Parathyroid adenoma (tissue), 2 donors: ENCODE results near the gene RNU6-1.

ENCODE experiments used
- H2AFZ ChIP-seq: fragments of 300-600 bp; sonication (generic); one replicate; pipeline ENCODE4 v1.7.0; 2017; ENCODE audit warnings: antibody characterized with exemption, mild to moderate bottlenecking
- H3K27ac ChIP-seq: fragments of 300-600 bp; sonication (generic); one replicate; pipeline ENCODE4 v1.7.0; 2017
- H3K27me3 ChIP-seq: fragments of 300-600 bp; sonication (generic); one replicate; pipeline ENCODE4 v1.7.0; 2017; ENCODE audit warnings: low read length; ENCODE audit not compliant: control insufficient read depth, insufficient read depth
- H3K36me3 ChIP-seq: fragments of 300-600 bp; sonication (generic); one replicate; pipeline ENCODE4 v1.7.0; 2017; ENCODE audit warnings: low read length; ENCODE audit not compliant: control insufficient read depth, insufficient read depth
- H3K4me1 ChIP-seq: fragments of 300-600 bp; sonication (generic); one replicate; pipeline ENCODE4 v1.7.0; 2017; ENCODE audit warnings: control low read depth
- H3K4me2 ChIP-seq: fragments of 300-600 bp; sonication (generic); one replicate; pipeline ENCODE4 v1.7.0; 2017; ENCODE audit warnings: low read length
- H3K4me3 ChIP-seq: fragments of 300-600 bp; sonication (generic); one replicate; pipeline ENCODE4 v1.7.0; 2017; ENCODE audit warnings: low read depth, low read length
- H3K79me2 ChIP-seq: fragments of 300-600 bp; sonication (generic); one replicate; pipeline ENCODE4 v1.7.0; 2017; ENCODE audit warnings: control low read depth
- H3K9ac ChIP-seq: fragments of 300-600 bp; sonication (generic); one replicate; pipeline ENCODE4 v1.7.0; 2017; ENCODE audit warnings: mild to moderate bottlenecking
- H3K9me3 ChIP-seq: fragments of 300-600 bp; sonication (generic); one replicate; pipeline ENCODE4 v1.7.0; 2017; ENCODE audit warnings: low read length; ENCODE audit not compliant: control insufficient read depth
- TF ChIP-seq, protein P1 (sequence below): fragments of 300-600 bp; sonication (generic); IDR thresholded peaks from one replicate; pipeline ENCODE4 v1.7.0; 2017; ENCODE audit warnings: antibody characterized with exemption, mild to moderate bottlenecking
- donor health status: primary hyperparathyroidism.

Gene RNU6-1

DNA sequence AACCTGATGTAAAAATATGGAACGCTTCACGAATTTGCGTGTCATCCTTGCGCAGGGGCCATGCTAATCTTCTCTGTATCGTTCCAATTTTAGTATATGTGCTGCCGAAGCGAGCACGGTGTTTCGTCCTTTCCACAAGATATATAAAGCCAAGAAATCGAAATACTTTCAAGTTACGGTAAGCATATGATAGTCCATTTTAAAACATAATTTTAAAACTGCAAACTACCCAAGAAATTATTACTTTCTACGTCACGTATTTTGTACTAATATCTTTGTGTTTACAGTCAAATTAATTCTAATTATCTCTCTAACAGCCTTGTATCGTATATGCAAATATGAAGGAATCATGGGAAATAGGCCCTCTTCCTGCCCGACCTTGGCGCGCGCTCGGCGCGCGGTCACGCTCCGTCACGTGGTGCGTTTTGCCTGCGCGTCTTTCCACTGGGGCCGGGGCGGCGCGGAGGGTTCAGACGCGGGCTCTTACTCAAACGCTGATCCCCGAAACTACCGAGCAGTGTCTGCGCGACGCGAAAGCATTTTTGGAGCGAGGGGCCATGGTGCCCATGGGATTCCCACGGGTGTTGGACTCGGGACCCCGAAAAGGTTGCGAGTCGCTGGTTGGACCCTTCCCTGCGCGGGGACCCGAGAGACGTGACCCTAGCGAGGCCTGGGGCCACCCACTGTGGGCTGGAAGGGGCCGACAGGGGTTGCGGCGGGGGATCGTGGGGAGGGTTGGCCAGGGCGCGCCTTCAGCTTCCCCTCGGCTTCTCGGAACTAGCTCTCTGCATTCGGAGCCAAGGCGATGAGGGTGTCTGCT is at the start of gene RNU6-1:
TSS of gene RNU6-1 (minus strand) at position 117 of the 820 bp plus-strand sequence.
- H3K79me2 ChIP-seq = no peaks in the 10 kb centered on the region
- H3K27me3 ChIP-seq = no peaks in the 10 kb centered on the region
- peaks cover 3% of the 10 kb centered on the region for H3K4me1 ChIP-seq
- no peak within 1 kb of the TSS for H3K9ac ChIP-seq
- H3K9me3 ChIP-seq = no peaks in the 10 kb centered on the region
- no peaks in the 10 kb centered on the region for H3K36me3 ChIP-seq
- peak within 1 kb of the TSS; percentile 95 for H2AFZ ChIP-seq
- peak within 1 kb of the TSS; percentile 89 for H3K4me2 ChIP-seq
- peak within 1 kb of the TSS; percentile 97 for H3K4me3 ChIP-seq
- H3K27ac ChIP-seq = peak within 1 kb of the TSS; percentile 95
- TF ChIP-seq, protein P1, sequence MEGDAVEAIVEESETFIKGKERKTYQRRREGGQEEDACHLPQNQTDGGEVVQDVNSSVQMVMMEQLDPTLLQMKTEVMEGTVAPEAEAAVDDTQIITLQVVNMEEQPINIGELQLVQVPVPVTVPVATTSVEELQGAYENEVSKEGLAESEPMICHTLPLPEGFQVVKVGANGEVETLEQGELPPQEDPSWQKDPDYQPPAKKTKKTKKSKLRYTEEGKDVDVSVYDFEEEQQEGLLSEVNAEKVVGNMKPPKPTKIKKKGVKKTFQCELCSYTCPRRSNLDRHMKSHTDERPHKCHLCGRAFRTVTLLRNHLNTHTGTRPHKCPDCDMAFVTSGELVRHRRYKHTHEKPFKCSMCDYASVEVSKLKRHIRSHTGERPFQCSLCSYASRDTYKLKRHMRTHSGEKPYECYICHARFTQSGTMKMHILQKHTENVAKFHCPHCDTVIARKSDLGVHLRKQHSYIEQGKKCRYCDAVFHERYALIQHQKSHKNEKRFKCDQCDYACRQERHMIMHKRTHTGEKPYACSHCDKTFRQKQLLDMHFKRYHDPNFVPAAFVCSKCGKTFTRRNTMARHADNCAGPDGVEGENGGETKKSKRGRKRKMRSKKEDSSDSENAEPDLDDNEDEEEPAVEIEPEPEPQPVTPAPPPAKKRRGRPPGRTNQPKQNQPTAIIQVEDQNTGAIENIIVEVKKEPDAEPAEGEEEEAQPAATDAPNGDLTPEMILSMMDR = no peak

DNA sequence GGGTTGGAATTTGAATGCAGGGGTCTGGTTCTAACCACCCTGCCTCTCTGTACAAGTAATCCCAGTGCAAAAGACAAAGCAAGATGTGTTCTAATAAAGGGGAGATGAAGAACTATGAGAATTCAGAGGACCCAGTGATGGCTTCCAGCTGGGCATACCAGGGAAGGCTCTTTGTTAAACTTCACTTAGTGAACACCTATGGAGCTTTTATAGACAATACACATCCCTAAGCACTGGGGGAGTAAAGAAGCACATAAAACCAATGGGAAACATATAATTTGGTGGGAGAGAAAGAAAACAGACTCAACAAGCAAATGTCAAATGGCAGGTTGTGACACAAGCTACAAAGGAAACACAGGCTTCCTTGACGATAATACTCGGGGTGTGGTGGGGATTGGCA is 47.9 kb upstream of the RNU6-1 start:
- Histone ChIP-seq H2AFZ (no peak overlapping the region), H3K79me2 (no peaks in the 10 kb centered on the region), H3K27ac (no peak overlapping the region), H3K27me3 (no peaks in the 10 kb centered on the region), H3K9ac (no peak overlapping the region), H3K9me3 (no peaks in the 10 kb centered on the region), H3K4me1 (no peaks in the 10 kb centered on the region), H3K36me3 (no peaks in the 10 kb centered on the region), H3K4me2 (no peak overlapping the region), H3K4me3 (no peak overlapping the region)
- TF ChIP-seq, protein P1 = no peak

DNA sequence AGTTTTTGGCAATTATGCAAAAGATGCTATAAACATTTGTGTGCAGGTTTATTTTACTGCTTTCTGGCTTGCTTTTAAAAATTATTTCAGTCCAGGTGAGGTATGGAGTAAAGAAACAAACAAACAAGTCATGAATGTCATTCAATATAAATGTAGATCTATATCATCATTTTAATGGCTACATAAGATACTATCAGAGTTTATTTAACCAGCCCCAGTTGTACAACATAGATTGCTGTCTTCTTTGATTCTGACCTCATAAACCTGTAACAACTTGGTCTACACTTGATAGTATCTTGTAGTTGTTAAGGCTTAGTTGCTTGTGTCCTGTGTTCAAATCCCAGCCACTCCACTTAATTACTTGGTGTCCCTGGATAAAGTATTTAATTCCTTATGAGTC is 46.0 kb upstream of the RNU6-1 start:
- no peak overlapping the region for H3K9ac ChIP-seq
- TF ChIP-seq, protein P1 = no peak
- no peaks in the 10 kb centered on the region for H3K9me3 ChIP-seq
- no peak overlapping the region for H3K4me2 ChIP-seq
- no peaks in the 10 kb centered on the region for H3K79me2 ChIP-seq
- H2AFZ ChIP-seq = no peak overlapping the region
- no peak overlapping the region for H3K4me3 ChIP-seq
- no peaks in the 10 kb centered on the region for H3K27me3 ChIP-seq
- H3K27ac ChIP-seq = no peak overlapping the region
- H3K36me3 ChIP-seq = no peaks in the 10 kb centered on the region
- no peaks in the 10 kb centered on the region for H3K4me1 ChIP-seq

DNA sequence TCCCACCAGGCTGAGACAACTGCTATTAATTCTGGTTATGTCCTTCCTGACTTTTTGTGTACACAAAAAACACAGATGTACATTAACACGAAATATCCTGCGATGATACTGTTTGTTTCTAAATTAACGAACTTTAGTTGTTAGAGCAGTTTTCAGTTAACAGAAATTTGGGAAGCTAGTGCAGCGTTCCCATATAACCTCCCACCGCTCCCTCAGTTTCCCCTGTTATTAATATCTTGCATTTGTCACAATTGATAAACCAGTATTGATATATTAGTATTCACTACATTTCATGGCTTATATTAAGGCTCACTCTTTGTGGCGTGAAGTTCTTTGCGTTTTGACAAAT is 45.3 kb upstream of the RNU6-1 start:
- TF ChIP-seq, protein P1 = no peak
- Histone ChIP-seq H2AFZ (peak overlapping the region; percentile 87), H3K36me3 (no peaks in the 10 kb centered on the region), H3K4me3 (peak overlapping the region; percentile 45), H3K27me3 (no peaks in the 10 kb centered on the region), H3K9ac (no peak overlapping the region), H3K79me2 (no peaks in the 10 kb centered on the region), H3K27ac (no peak overlapping the region), H3K4me2 (peak overlapping the region; percentile 73), H3K9me3 (no peaks in the 10 kb centered on the region), H3K4me1 (no peaks in the 10 kb centered on the region)
